Measurements from ENCODE around the gene MAN1B1. TPM values are rescaled to one million over a fixed set of nuclear protein-coding genes. Genes with fewer than 3 reads are reported as not detected.
"Not testable (repeated sequence)": the region's sequence is repeated elsewhere in the genome, so short reads cannot be mapped to it uniquely, and the experiment has no call there.

The MAN1B1 gene
- total RNA-seq, 1 experiment from 2014 or later = 42.6 TPM

DNA sequence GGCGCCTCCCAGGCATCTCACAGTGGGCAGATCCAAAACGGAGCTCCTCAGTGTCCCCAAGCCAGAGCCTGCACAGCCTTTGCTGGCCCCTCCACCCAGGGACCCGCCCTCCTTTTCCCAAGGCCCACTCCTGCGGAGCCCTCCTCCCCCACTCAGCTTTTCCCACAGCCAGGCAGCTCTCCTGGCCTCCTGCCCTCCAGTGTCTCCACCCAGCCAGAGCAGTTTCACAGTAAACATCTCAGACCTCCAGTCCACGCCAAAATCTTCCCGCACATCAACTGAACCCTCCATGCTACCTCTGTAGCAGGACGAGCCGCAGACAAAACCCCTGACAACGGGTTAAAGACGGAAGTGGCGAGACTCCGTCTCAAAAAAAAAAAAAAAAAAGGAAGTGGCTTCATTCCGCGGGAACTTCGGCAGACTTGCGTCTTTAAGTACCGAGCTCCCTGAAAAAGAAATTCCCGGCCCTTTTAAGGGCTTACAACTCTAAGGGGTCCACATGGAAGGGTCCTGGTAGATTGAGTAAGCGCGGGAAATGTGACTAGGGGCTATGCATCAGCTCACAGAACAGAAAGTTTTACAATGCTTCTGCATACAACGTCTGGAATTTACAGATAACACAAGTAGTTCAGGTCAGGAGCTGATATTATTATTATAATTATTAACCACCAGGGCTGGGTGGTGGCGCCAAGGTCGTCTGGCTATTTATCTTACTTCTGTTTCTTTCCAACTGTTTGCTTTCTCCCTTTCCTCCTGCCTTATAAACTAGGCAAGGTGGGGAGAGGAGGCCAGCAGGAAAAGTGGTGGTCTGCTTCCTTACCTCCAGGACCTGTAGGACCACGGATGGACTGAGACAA, 40.7 kb downstream of the MAN1B1 start:
- no peaks in the 10 kb centered on the region for H3K27me3 ChIP-seq

DNA sequence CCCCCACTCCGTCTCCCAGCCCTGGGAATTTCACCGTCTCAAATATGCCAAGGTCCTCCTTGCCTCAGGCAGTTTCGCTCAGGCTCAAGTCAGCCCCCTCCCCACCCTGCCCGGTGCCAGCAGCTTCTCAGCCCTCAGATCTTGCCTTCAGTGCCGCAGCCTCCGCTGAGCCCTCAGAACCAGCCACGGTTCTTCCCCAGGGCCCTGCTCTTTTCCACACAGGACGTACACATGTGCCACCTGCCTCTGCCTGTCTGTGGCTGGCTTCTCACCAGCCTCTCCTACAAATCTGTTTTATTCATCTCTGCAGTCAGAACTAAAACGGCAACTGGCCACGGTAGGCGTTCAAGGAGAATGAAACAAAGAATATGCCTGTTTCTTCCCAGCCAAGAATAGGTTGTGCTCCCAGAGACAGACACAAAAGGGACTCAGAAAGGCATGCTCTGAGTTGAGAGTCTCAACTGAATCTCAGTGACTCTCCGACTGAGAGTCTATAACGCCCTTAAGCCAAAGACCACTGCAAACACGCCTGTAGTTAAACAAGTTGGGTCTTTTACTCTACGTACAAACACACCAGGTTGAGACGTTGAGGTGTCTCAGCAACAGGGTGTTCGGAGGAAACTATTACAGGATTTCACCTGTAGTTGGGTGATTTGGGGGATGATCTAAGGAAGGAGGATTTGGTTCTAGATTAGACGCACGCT, 41.5 kb downstream of the MAN1B1 start:
- H3K4me1 ChIP-seq = peaks cover 5% of the 10 kb centered on the region; the same call in 1 of the 2 replicates
- H3K4me3 ChIP-seq = peak overlapping the region; percentile 68
- H3K27me3 ChIP-seq = no peaks in the 10 kb centered on the region
- peak; percentile 78 to 87 for DNase-seq
- H3K9me3 ChIP-seq (replicated peaks) = no peaks in the 10 kb centered on the region
- no peaks in the 10 kb centered on the region for H3K36me3 ChIP-seq
- H3K27ac ChIP-seq = peak overlapping the region; percentile 42

More for the DNA sequence above, 40.7 kb downstream of the MAN1B1 start:
- Histone ChIP-seq H3K9me3 (replicated peaks) (no peaks in the 10 kb centered on the region), H3K27ac (peak overlapping the region; percentile 42; the same call in 1 of the 2 replicates), H3K36me3 (no peaks in the 10 kb centered on the region), H3K4me1 (peaks cover 5% of the 10 kb centered on the region; the same call in 1 of the 2 replicates), H3K4me3 (peak overlapping the region; percentile 68)
- DNase-seq = no peak

DNA sequence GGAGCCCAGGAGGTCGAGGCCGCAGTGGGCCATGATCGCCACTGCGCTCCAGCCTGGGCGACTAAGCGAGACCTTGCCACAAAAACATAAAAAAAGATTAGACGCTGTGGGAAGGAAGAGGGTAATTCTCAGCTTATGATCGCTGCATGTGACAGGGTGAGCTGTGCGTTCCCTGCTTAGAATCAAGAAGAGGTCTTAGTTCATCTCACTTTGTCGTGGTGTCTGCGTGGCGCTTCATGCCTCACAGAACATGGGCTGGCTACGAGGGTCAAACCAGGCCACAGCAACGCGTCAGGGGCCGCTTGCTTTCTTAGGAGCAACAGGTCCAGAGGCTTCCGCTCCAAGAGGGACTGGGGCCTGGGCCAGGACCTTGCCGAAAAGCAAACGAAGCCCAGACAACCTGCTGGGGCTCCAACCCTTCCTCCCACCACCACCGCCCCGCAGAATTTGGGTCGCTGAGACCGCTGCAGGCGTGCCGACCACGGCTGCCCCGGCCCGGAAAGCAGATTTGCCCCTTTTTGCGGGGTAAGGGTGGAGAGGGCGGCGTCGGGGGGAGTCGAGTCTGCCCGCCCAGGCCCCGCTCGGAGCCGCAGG, 42.2 kb downstream of the MAN1B1 start:
- H3K4me1 ChIP-seq = peaks cover 5% of the 10 kb centered on the region; the same call in 1 of the 2 replicates
- peak; percentile 28 to 47 for DNase-seq

DNA sequence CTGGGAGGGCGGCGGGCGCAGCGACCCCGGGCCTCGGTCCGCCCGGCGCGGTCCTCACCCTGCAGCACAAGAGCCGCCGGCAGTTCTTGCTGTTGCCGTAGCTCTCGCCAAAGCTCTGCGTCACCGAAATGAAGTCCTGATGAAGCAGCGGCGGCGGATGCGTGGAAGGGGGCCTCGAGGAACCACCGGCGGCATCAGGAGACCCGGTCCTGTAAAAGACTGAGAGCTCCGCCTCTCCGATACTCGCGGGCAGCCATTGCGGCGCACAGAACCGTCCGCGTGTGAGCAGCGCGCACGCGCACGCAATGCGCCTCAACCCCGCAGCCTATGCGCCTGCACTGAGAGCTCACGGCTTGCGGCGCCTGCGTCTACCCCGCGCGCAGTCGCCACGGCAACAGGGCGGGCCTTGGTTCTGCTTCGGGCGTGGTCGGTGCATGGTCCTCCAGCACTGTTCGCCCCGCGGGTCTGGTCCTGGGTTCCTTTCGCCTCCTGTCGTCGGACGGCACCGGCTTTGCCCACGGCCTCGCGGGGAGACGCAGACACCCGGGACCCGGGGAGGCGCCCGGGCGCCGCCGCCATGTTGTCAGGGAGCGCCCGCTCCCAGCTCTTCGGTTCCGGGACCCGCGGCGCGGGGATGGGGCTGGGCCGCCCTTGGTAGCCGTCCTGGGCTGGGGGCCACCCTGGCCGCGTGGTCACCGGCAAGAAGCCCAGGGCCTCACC, 42.8 kb downstream of the MAN1B1 start:
- DNase-seq = peak; percentile 91 to 94
- peaks cover 5% of the 10 kb centered on the region; the same call in 1 of the 2 replicates for H3K4me1 ChIP-seq
- H3K4me3 ChIP-seq = peak overlapping the region; percentile 68
- no peaks in the 10 kb centered on the region for H3K27me3 ChIP-seq
- no peaks in the 10 kb centered on the region for H3K9me3 ChIP-seq (replicated peaks)
- H3K27ac ChIP-seq = peak overlapping the region; percentile 42
- no peaks in the 10 kb centered on the region for H3K36me3 ChIP-seq

More for the DNA sequence above, 42.2 kb downstream of the MAN1B1 start:
- Histone ChIP-seq H3K9me3 (replicated peaks) (no peaks in the 10 kb centered on the region), H3K36me3 (no peaks in the 10 kb centered on the region), H3K27me3 (no peaks in the 10 kb centered on the region), H3K27ac (peak overlapping the region; percentile 42), H3K4me3 (peak overlapping the region; percentile 68)

DNA sequence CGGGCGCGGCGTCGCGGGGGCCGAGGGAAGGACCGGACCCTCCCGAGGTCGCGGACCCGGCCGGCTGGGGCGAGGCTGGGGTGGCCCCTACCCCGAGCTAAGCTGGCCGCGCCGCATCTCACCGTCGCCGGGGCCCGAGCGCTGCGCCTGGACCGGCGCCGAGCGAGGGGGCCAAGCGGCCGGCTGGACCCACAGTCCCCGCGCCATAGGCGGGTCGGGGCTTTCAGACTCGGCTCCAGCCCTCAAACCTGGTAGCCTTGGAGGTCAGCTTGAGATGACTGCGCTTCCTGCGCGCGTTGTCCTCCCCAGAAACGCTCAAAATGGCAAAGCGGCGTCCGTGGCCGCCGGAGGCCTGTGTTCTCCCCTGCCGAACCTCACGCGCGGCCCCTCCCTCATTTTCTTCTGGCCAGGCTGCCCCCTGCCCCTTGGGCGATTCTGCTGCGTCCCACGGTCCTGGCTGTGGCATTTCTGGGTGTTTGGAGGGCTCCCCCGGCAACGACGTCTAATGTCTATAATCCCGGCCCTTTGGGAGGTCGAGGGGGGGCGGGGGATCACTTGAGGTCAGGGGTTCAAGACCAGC, 43.5 kb downstream of the MAN1B1 start:
- Histone ChIP-seq H3K36me3 (no peaks in the 10 kb centered on the region), H3K4me1 (peaks cover 9% of the 10 kb centered on the region; the same call in 1 of the 2 replicates), H3K4me3 (peak overlapping the region; percentile 68), H3K9me3 (replicated peaks) (no peaks in the 10 kb centered on the region), H3K27ac (peak overlapping the region; percentile 42; the same call in 1 of the 2 replicates), H3K27me3 (no peaks in the 10 kb centered on the region)
- DNase-seq = peak; percentile 43 to 48

DNA sequence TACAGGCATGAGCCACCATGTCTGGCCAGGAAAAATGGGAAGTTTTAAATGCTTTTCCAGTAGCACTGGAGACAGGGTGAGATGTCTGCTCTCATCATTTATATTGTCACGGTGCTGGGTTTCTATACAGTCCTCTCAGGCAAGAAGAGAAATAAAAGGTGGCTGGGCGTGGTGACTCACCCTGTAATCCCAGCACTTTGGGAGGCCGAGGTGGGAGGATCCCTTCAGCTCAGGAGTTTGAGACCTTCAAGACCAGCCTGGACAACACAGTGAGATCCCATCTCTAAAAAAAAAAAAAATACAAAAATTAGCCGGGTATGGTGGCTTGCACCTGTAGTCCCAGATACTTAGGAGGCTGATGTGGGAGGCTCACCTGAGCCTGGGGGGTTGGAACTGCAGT, 47.4 kb downstream of the MAN1B1 start:
- Histone ChIP-seq H3K4me1 (peaks cover 26% of the 10 kb centered on the region), H3K9me3 (replicated peaks) (no peaks in the 10 kb centered on the region), H3K4me3 (no peak overlapping the region), H3K27ac (no peak overlapping the region), H3K27me3 (no peaks in the 10 kb centered on the region), H3K36me3 (no peaks in the 10 kb centered on the region)
- no peak for DNase-seq

DNA sequence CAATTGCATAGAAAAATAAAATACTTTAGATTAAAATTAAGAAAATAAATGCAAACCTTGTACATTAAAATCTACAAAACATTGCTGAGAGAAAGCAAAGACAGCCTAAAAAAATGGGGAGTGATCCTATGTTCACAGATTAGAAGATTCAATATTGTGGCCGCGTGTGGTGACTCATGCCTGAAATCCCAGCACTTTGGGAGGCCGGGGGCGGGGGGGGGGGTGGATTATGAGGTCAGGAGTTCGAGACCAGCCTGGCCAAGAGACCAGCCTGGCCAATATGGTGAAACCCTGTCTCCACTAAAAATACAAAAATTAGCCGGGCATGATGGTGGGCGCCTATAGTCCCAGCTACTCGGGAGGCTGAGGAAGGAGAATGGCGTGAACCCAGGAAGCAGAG, 48.4 kb downstream of the MAN1B1 start:
- H3K4me3 ChIP-seq; DNase-seq; H3K36me3 ChIP-seq; H3K27me3 ChIP-seq; H3K9me3 ChIP-seq (replicated peaks); H3K27ac ChIP-seq: not testable (repeated sequence)
- peaks cover 26% of the 10 kb centered on the region for H3K4me1 ChIP-seq

DNA sequence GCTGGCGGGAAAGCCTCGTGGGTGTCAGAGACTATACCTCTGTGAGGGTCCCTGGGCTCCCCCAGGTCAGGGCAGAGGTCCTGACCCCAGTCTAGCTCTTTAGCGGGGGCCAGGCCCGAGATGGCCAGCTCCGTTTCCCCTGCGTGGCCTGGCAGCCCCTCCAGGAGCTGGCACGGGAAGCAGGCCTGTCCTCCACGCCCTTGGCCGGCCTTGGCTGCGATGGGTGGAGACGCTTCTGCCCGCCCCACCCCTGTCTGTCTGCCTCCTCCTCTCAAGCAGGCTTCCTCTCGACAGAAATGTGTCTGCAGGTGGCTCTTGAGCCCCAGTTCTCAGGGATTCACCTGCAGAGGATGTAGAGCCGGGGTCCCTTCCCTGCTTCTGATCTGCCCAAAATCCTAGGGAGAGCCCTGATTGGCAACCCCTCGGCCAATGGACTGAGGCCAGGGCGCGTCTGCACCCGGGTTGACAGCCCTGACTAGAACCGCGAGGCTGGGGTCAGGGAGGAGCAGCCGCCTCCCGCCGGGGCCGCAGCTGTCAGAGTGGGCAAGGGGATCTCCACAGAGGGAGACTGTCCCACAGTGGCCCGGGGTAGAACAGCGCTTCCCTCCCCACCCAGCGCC, 49.6 kb downstream of the MAN1B1 start:
- peak overlapping the region; percentile 44 for H3K4me3 ChIP-seq
- H3K27me3 ChIP-seq = no peaks in the 10 kb centered on the region
- peak; percentile 88 to 90 for DNase-seq
- peaks cover 26% of the 10 kb centered on the region for H3K4me1 ChIP-seq
- no peaks in the 10 kb centered on the region for H3K9me3 ChIP-seq (replicated peaks)
- H3K36me3 ChIP-seq = no peaks in the 10 kb centered on the region
- peak overlapping the region; percentile 100 for H3K27ac ChIP-seq

DNA sequence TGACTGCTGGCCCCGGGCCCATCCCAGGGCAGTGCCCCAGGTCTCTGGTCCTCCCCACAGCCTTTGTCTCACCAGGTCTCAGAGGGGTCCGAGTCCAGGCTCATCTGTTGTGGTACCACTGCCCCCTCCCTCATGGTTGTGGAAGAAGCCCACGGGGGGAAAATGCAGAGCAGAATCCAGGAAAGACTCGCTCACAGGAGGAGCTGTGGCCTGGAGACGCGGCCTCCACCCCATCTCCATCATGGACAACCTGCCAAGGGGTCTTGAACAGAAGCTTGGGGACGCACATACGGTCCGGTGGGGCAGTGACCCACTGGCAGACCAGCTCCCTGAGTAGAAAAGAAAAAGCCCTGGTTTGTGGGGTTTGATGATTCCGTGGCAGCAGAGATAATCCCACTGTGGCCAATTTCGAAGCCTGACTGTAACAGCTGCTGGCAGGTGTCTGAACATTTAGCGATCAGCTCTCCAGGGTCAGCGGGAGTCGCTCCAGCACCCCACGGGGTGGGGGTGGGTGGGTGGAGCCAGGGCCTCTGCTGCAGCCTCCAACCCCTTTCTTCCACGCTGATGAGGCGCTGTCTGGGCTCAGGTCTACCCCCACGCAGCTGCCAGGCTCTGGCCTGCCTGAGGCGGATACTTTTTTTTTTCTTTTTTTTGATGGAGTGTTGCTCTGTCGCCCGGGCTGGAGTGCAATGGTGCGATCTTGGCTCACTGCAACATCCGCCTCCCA, 50.3 kb downstream of the MAN1B1 start:
- DNase-seq = peak; percentile 99
- Histone ChIP-seq H3K36me3 (no peaks in the 10 kb centered on the region), H3K9me3 (replicated peaks) (no peaks in the 10 kb centered on the region), H3K27me3 (no peaks in the 10 kb centered on the region; the same call in 1 of the 2 replicates), H3K27ac (peak overlapping the region; percentile 100), H3K4me1 (peaks cover 26% of the 10 kb centered on the region), H3K4me3 (peak overlapping the region; percentile 44)

DNA sequence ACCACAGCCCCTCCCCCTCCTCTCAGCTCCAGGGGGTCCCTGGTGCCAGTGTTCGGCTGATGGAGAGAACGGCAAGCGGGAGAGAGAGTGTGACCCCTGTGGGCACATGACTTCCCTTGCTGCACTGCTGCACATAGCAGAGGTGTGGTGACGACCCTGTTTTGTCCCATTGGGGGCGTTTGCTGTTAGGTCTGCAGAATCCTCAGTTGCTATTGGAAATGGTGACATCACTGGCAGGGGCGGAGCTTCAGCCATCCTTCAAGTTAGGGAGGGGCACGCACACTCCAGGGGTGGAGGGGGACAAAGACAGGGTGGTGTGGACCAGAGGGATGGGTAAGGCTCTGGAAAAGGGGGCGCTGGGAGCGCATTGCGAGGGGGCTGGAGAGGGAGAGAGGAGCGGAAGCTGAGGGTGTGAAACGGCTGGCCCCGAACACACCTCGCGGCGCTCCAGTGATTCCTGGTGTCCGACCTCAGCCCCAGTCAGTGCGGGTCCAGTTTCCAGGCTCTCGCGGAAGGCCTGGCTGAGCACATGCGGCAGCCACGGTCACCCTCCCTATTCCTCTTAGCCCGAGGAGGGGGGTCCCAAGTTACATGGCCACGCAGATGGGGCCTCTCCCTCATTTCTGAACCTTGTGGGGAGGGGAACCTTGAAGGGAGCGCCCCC, 51.4 kb downstream of the MAN1B1 start:
- Histone ChIP-seq H3K4me3 (no peak overlapping the region), H3K4me1 (peaks cover 26% of the 10 kb centered on the region), H3K27me3 (peaks cover 6% of the 10 kb centered on the region), H3K9me3 (replicated peaks) (no peaks in the 10 kb centered on the region), H3K27ac (peak overlapping the region; percentile 100; the same call in 1 of the 2 replicates), H3K36me3 (no peaks in the 10 kb centered on the region)
- peak; percentile 75 to 85 for DNase-seq

DNA sequence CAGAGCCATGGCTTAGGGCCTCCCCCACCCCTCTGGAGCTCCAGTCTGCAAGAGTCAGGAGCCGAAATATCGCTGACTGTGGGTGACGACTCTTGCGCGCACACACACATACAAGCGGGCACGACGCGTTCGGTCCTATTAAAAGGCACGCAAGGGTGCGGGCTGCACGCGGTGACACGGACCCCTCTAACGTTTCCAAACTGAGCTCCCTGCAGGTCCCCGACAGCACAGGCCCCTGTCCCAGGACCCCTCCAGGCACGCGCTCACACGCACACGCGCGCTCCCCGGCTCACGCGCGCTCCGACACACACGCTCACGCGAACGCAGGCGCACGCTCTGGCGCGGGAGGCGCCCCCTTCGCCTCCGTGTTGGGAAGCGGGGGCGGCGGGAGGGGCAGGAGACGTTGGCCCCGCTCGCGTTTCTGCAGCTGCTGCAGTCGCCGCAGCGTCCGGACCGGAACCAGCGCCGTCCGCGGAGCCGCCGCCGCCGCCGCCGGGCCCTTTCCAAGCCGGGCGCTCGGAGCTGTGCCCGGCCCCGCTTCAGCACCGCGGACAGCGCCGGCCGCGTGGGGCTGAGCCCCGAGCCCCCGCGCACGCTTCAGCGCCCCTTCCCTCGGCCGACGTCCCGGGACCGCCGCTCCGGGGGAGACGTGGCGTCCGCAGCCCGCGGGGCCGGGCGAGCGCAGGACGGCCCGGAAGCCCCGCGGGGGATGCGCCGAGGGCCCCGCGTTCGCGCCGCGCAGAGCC, 52.1 kb downstream of the MAN1B1 start, which contains the start of gene GRIN1:
TSS of gene GRIN1 (plus strand) at position 433 of the 746 bp plus-strand sequence. CDS start 333 bp downstream, outside the sequence.
- Histone ChIP-seq H3K27ac (no peak within 1 kb of the TSS; the same call in 1 of the 2 replicates), H3K4me1 (peaks cover 26% of the 10 kb centered on the region), H3K9me3 (replicated peaks) (no peaks in the 10 kb centered on the region), H3K27me3 (peaks cover 6% of the 10 kb centered on the region), H3K4me3 (no peak within 1 kb of the TSS), H3K36me3 (no peaks in the 10 kb centered on the region)
- DNase-seq = no peak
